ENCODE data around the gene ANXA2. TPM values are rescaled to one million over a fixed set of nuclear protein-coding genes. Genes with fewer than 3 reads are reported as not detected.
"Not testable (repeated sequence)": the region's sequence is repeated elsewhere in the genome, so short reads cannot be mapped to it uniquely, and the experiment has no call there.

ANXA2 gene
- total RNA-seq, 2 donors from 2014 or later, result 58.2 to 89.3 TPM

DNA sequence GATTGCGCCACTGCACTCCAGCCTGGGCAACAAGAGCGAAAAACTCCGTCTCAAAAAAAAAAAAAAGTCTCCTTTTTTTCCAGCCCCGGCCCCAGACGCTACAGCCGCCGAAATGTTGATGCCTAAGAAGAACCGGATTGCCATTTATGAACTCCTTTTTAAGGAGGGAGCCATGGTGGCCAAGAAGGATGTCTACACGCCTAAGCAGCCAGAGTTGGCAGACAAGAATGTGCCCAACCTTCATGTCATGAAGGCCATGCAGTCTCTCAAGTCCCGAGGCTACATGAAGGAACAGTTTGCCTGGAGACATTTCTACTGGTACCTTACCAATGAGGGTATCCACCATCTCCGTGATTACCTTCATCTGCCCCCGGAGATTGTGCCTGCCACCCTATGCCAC is 6.6 kb upstream of the ANXA2 start:
- peaks cover 23% of the 10 kb centered on the region for H3K4me1 Mint-ChIP-seq (ENCODE audit: low read depth)
- not testable (repeated sequence) for H3K27ac Mint-ChIP-seq; H3K4me3 Mint-ChIP-seq; H3K9me3 Mint-ChIP-seq; H3K27me3 Mint-ChIP-seq (ENCODE audit: low read depth); H3K36me3 Mint-ChIP-seq (ENCODE audit: insufficient read depth in 2 of 2); DNase-seq; ATAC-seq (replicated peaks in 1 of 2)

DNA sequence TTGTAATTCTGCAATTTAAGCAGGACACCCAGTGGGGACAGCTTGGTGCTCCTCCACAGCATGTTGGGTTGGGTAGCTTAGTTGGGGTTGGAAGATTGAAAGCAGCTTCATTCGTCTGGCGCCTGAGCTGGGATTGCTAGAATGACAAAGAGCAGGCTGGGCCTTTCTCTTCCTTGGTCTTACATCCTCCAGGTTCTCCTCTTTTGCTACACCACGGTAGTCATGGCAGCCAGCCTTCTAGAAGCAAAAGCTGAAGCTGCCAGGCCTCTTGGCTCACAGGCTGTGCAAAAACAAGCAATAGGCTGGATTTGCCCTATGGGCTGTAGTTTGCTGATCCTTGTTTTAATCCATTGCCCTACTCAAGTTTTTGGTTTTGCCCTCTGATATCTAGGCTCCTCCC is 3.2 kb upstream of the ANXA2 start:
- H3K4me1 Mint-ChIP-seq (ENCODE audit: low read depth), result peaks cover 22% of the 10 kb centered on the region
- peaks cover 11% of the 10 kb centered on the region for H3K27me3 Mint-ChIP-seq (ENCODE audit: low read depth)
- H3K9me3 Mint-ChIP-seq, result no peaks in the 10 kb centered on the region
- ATAC-seq (replicated peaks in 1 of 2) (no peak), DNase-seq (no peak)
- H3K4me3 Mint-ChIP-seq, result no peak overlapping the region
- peaks cover 3 to 4% of the 10 kb centered on the region in 2 donors for H3K36me3 Mint-ChIP-seq (ENCODE audit: insufficient read depth in 2 of 2)
- no peak overlapping the region for H3K27ac Mint-ChIP-seq

DNA sequence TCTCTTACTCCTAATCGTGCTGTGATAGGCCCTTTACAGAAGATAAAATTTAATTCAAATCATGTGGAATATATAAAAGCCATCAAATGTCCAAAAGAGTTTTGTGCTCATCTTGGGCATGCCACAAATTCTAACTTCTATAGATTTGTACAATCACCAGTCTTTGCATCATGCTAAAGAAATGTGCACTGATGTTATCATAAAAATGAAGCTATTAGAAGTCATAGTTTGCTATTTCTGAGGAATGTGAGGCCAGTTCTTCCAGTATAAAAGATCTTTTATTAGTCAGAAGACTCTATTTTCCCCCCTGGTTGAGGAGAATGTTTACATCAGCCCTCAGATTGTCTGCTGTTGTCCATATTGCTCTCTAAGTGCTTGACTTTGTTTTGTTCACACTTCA is 2.1 kb upstream of the ANXA2 start:
- H3K4me3 Mint-ChIP-seq, result peak overlapping the region in 1 of 2 donors; percentile 73

DNA sequence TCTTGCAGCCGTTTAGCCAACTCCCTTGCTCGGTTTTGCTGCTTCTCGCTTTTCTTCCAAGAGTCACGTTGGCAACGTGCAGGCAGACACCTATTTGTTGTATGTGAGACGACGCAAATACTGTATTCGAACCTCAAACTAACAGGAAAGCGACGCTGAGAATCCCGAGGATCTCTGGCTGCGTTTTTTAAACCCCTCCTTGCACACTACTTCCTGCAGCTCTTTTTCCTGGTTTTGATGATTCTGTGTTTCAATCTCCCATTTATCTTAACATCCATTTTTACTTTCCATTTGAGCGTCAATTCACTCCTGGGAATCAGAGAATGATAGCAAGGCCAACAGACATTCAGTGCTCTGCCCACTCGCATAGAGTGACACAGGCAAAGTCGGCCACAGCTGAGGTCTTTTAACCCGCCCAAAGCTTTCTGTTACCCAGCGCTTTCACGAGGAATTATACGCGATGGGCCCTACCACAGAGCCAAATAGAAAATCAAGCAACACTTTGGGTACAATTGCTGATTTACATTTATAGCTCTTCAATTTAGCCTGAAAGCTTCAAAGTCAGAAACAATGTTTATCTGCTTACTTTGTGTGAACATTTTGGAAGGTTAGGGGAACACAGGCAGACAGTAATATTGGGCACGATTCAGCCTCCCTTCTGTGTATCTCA is 1.6 kb upstream of the ANXA2 start:
- Mint-ChIP-seq H3K4me1 (ENCODE audit: low read depth) (peaks cover 26% of the 10 kb centered on the region), H3K4me3 (peak overlapping the region; percentile 73 to 84), H3K9me3 (no peaks in the 10 kb centered on the region), H3K36me3 (ENCODE audit: insufficient read depth in 2 of 2) (peaks cover 3 to 4% of the 10 kb centered on the region in 2 donors), H3K27me3 (ENCODE audit: low read depth) (peaks cover 12% of the 10 kb centered on the region), H3K27ac (peak overlapping the region; percentile 34)
- ATAC-seq (replicated peaks in 1 of 2) (no peak), DNase-seq (no peak)

More for the DNA sequence above, 2.1 kb upstream of the ANXA2 start:
- no peaks in the 10 kb centered on the region for H3K9me3 Mint-ChIP-seq
- peak overlapping the region; percentile 34 for H3K27ac Mint-ChIP-seq
- no peak for ATAC-seq (replicated peaks in 1 of 2)
- peaks cover 3 to 4% of the 10 kb centered on the region in 2 donors for H3K36me3 Mint-ChIP-seq (ENCODE audit: insufficient read depth in 2 of 2)
- no peak for DNase-seq
- peaks cover 23% of the 10 kb centered on the region for H3K4me1 Mint-ChIP-seq (ENCODE audit: low read depth)
- peaks cover 12% of the 10 kb centered on the region for H3K27me3 Mint-ChIP-seq (ENCODE audit: low read depth)

DNA sequence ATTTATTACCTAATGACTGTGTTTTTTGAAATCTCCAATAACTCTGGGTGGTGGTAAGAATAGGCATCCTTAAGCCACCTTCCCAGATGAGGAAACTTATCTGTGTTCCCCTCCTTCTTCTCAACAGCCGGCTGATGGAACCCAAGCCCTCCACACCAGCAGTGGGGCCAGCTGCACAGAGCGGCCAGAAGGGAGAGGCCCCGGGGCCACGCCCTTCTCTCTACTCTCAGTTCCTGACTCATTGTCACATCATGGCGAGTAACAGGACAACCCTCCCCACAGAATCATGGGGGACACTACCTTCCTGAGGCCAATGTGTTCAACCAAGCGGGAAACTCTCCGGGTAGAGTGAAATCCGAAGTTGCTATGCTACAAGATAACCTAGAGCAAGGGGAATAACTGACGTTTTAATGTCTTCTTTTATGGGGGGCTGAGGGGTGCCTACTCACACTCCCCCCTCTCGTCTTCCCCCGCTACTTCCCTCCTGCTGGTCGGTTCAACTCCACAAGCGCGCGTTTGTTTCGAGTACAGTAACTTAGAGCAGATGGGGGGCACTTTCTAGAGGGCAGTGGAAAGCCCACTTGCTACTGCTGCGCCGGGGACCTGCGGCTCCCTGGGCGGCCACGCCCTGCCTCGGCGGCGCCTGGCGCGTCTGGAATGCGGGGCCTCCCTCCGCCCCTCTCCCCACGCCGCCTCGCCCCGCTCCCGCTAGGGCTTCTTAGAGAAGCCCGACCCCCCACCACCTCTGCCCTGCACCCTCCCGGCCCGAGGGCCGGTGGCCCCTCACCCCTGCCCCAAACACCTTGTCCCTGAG is 621 bp downstream of the ANXA2 start:
- DNase-seq, result peak; percentile 73 to 77
- Mint-ChIP-seq H3K4me3 (peak overlapping the region; percentile 86 to 87), H3K36me3 (ENCODE audit: insufficient read depth in 2 of 2) (peaks cover 3 to 8% of the 10 kb centered on the region in 2 donors), H3K4me1 (ENCODE audit: low read depth) (peaks cover 47% of the 10 kb centered on the region), H3K27me3 (ENCODE audit: low read depth) (peaks cover 12% of the 10 kb centered on the region), H3K9me3 (no peaks in the 10 kb centered on the region), H3K27ac (peak overlapping the region; percentile 70)
- peak; percentile 62 to 68 for ATAC-seq (replicated peaks in 1 of 2)

DNA sequence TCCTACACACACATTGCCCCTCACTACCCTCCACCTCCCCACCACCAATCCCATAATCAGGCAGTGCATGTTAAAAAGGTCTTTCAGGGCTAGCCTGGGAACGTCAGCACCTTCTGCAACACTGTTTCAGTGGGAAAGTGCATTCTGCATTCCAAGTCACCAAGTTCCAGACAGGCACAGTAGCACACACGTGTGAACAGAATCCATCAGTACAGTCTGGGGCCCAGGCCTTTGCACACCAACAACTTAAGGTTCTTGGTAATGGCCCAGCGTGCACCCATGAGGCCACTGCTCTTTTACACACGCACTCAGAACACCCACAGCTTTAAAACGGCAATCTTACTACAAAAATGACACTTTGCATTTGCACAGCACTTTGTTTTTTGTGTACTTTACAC is 1.2 kb downstream of the ANXA2 start:
- H3K27ac Mint-ChIP-seq, result no peak overlapping the region
- peaks cover 3 to 8% of the 10 kb centered on the region in 2 donors for H3K36me3 Mint-ChIP-seq (ENCODE audit: insufficient read depth in 2 of 2)
- ATAC-seq (replicated peaks in 1 of 2) (no peak), DNase-seq (no peak)
- no peaks in the 10 kb centered on the region for H3K9me3 Mint-ChIP-seq
- peaks cover 51% of the 10 kb centered on the region for H3K4me1 Mint-ChIP-seq (ENCODE audit: low read depth)
- H3K4me3 Mint-ChIP-seq, result peak overlapping the region; percentile 86 to 87
- H3K27me3 Mint-ChIP-seq (ENCODE audit: low read depth), result peaks cover 12% of the 10 kb centered on the region

DNA sequence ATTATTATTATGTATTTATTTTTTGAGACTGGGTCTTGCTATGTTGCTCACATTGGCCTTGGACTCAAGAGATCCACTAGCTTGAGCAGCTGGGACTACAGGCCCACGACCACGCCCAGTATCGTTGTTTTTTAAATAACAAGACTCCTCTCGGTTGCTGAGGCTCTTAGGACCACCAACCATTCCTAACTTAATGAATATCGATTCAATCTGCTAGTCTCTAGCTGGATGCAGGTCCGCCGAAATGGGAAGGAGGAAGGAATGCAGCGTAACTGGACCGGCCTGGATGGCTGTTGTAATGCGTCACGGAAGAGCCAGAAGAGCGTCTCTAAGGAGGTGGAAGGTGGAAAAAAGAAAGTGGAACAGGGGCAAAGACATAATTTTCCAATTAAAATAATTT is 1.7 kb downstream of the ANXA2 start:
- H3K27ac Mint-ChIP-seq, result no peak overlapping the region
- DNase-seq, result no peak
- no peaks in the 10 kb centered on the region for H3K9me3 Mint-ChIP-seq
- peaks cover 12% of the 10 kb centered on the region for H3K27me3 Mint-ChIP-seq (ENCODE audit: low read depth)
- no peak for ATAC-seq (replicated peaks in 1 of 2)
- H3K4me3 Mint-ChIP-seq, result peak overlapping the region; percentile 86 to 87
- H3K4me1 Mint-ChIP-seq (ENCODE audit: low read depth), result peaks cover 55% of the 10 kb centered on the region
- H3K36me3 Mint-ChIP-seq (ENCODE audit: insufficient read depth in 2 of 2), result peaks cover 3 to 8% of the 10 kb centered on the region in 2 donors

DNA sequence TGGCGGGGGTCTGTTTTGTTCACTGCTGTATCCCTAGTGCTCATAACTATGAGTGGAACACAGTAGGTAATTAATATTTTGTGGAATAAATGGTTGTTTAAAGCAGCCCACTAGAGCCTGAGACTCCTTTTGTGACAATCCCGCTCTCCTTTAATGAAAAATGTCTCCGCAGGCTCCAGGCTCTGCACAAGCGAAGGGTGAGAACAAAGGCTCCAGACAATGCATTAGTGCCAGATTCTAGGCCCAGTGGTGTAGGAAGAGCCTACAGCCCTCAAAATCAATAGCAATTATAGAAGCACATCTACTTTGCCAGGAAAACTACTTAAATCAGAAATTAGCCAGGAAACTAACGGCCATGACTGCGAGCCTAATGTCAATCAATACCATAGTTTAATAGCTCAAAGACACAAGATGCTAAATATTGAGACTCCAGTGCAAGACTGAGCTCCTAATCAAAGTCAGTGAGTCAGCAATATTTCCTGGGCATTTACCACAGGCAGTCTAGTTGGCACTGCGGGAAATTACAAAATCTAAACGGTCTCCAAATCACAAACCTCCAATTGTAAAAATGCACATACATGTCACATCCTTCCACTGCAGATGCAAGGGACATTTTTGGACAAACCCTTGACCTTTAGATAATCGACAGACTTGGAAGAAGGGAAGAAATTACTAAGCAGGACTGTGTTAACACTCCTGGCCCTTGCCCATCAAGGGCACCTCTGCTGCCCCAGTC is 2.3 kb downstream of the ANXA2 start:
- peaks cover 3 to 8% of the 10 kb centered on the region in 2 donors for H3K36me3 Mint-ChIP-seq (ENCODE audit: insufficient read depth in 2 of 2)
- no peak overlapping the region for H3K27ac Mint-ChIP-seq
- H3K27me3 Mint-ChIP-seq (ENCODE audit: low read depth), result peaks cover 12% of the 10 kb centered on the region
- H3K4me3 Mint-ChIP-seq, result no peak overlapping the region
- ATAC-seq (replicated peaks in 1 of 2) (no peak), DNase-seq (no peak)
- H3K4me1 Mint-ChIP-seq (ENCODE audit: low read depth), result peaks cover 62% of the 10 kb centered on the region
- no peaks in the 10 kb centered on the region for H3K9me3 Mint-ChIP-seq

DNA sequence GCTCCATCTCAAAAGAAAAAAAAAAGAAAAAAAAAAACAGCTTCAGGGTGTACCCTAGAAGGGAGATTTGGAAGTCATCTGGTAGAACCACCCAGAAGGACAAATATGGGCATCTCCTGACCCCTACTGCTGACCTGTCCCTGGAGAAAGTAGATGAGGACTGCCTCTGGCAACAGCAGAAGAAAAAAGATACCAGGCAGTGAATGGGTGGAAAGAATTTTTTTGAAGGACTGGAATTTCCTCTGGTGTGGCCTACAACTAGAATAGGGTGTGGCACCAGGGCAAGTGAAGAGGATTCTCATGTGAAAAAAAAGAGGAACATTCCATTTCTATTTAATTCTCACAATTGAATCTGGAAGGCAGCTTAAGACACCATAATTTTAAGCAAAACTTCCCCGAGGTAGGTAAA is 3.1 kb downstream of the ANXA2 start:
- peaks cover 3 to 8% of the 10 kb centered on the region in 2 donors for H3K36me3 Mint-ChIP-seq (ENCODE audit: insufficient read depth in 2 of 2)
- ATAC-seq (replicated peaks in 1 of 2), result no peak
- peaks cover 12% of the 10 kb centered on the region for H3K27me3 Mint-ChIP-seq (ENCODE audit: low read depth)
- H3K9me3 Mint-ChIP-seq, result no peaks in the 10 kb centered on the region
- peak overlapping the region in 1 of 2 donors; percentile 6 for H3K4me3 Mint-ChIP-seq
- peaks cover 69% of the 10 kb centered on the region for H3K4me1 Mint-ChIP-seq (ENCODE audit: low read depth)
- H3K27ac Mint-ChIP-seq, result no peak overlapping the region
- DNase-seq, result no peak

DNA sequence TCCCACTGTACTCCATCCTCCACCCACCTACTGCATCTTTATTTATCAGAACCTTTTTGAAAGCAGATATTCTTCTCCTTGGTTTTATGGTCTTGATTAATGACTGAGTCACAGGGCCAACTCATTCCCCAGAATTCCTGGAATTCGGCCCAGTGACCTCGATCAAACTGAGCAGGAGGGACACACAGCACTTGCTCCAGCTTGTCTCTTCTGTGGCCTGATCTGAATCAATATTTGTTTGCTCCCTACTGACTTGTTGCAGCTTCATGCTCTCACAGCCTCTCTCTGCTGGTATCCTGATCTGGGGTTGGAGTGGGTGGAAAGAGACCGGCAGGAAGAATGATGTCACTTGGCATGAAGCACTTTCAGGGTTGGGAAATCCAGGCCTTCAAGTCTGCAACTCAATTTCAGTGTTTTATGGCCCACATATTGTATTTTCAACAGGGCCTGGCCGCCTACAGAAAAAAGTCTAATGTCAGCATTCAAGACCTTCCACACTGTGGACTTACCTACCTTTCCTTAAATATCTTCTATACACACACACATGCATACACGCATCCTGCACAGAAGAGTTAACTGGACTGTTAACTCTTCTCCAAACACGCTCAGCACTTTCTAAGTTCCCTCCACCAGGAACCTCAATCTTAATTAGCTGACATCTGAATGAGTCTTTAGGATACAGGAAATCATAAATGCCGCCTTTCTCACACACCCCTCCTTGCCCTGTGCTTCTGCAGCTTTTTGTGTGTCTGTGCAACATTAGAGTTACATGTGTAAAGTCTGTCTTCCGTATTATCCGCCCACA is 4.6 kb downstream of the ANXA2 start:
- Mint-ChIP-seq H3K36me3 (ENCODE audit: insufficient read depth in 2 of 2) (peaks cover 3 to 8% of the 10 kb centered on the region in 2 donors), H3K27ac (peak overlapping the region; percentile 16), H3K4me3 (peak overlapping the region; percentile 20 to 64), H3K27me3 (ENCODE audit: low read depth) (peaks cover 6% of the 10 kb centered on the region), H3K4me1 (ENCODE audit: low read depth) (peaks cover 73% of the 10 kb centered on the region), H3K9me3 (no peaks in the 10 kb centered on the region)
- DNase-seq (no peak), ATAC-seq (replicated peaks in 1 of 2) (no peak)

DNA sequence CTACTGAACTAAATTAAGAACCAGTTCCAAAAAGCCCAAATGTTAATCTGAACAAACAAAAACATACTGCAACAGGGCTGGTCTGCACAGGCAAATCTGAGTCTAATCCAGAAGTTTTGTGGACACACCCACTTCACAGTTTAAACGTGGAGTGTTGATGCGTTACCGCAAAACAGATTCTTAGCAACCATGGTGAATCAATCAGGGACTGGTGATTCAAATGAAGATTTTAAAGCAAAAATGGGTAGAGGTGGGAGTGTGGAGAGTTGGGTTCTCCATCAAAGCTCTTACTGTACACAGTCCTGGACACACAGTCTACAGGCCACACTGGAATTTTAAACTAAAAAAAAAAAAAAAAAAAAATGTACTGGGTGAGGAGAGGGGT is 5.2 kb downstream of the ANXA2 start:
- Mint-ChIP-seq H3K27ac (peak overlapping the region; percentile 22), H3K36me3 (ENCODE audit: insufficient read depth in 2 of 2) (peaks cover 3 to 8% of the 10 kb centered on the region in 2 donors), H3K9me3 (no peaks in the 10 kb centered on the region), H3K4me1 (ENCODE audit: low read depth) (peaks cover 73% of the 10 kb centered on the region), H3K27me3 (ENCODE audit: low read depth) (peaks cover 7% of the 10 kb centered on the region), H3K4me3 (peak overlapping the region in 1 of 2 donors; percentile 29)
- ATAC-seq (replicated peaks in 1 of 2), result peak; percentile 63 to 72
- DNase-seq, result peak; percentile 61 to 65

DNA sequence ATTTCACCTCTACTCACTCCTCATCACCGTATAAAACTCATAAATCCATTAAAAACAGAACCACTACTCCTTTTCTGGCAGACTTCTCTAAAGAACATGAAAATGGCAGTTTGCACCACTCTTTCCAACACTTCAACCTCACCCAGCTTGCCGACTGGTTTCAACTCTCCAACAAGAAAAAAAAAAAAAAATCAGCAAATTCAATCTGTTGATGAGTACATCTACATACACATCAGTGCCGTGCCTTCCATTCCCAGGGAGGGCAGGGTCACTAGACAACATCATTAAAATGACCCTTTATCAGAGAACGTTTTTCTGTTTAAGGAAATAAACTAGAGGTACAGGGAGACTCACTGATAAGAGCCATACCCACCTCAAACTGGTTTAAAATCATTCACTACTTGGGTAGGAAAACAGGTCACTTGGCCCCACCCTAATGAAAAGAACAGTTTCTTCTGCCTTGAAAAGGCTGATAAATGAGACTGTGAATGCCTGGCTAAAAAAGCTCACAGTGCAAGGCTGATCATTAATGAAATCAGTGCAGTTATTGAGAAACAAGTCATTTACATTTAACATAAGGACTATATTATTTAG is 6.0 kb downstream of the ANXA2 start:
- no peak for ATAC-seq (replicated peaks in 1 of 2)
- Mint-ChIP-seq H3K27ac (no peak overlapping the region), H3K27me3 (ENCODE audit: low read depth) (peaks cover 13% of the 10 kb centered on the region), H3K36me3 (ENCODE audit: insufficient read depth in 2 of 2) (peaks cover 5 to 6% of the 10 kb centered on the region in 2 donors), H3K4me3 (peak overlapping the region in 1 of 2 donors; percentile 51), H3K9me3 (no peaks in the 10 kb centered on the region), H3K4me1 (ENCODE audit: low read depth) (peaks cover 69% of the 10 kb centered on the region)
- DNase-seq, result no peak

Data from activated T-cell treated with anti-CD3 and anti-CD28 coated beads, Interleukin-2, amount 50 U/mL, for 72 hours (primary cell).